Activated CD4-positive, alpha-beta T cell treated with anti-CD3 and anti-CD28 coated beads, Interleukin-2, amount 10 ng/mL, durations not matched to agents 24 days and 14 days (primary cell): ENCODE data around the gene TDP2. TPM values are rescaled to one million over a fixed set of nuclear protein-coding genes. Genes with fewer than 3 reads are reported as not detected.
"Not testable (repeated sequence)": the region's sequence is repeated elsewhere in the genome, so short reads cannot be mapped to it uniquely, and the experiment has no call there.

Experiments
- DNase-seq: peaks from one replicate; pipeline ENCODE4 v3.0.0; 2022
- H3K27ac Mint-ChIP-seq: one replicate; pipeline ENCODE4 v1.8.0; 2022; ENCODE audit warnings: mild to moderate bottlenecking, mixed read lengths
- H3K27me3 Mint-ChIP-seq: one replicate; pipeline ENCODE4 v1.8.0; 2022; ENCODE audit warnings: mixed read lengths
- H3K36me3 Mint-ChIP-seq: one replicate; pipeline ENCODE4 v1.8.0; 2022; ENCODE audit warnings: low read depth, mild to moderate bottlenecking, mixed read lengths
- H3K4me1 Mint-ChIP-seq: one replicate; pipeline ENCODE4 v1.8.0; 2021; ENCODE audit warnings: mixed read lengths
- H3K4me3 Mint-ChIP-seq: one replicate; pipeline ENCODE4 v1.8.0; 2022; ENCODE audit warnings: mild to moderate bottlenecking, moderate library complexity, mixed read lengths
- H3K9me3 Mint-ChIP-seq: one replicate; pipeline ENCODE4 v1.8.0; 2021; ENCODE audit warnings: mixed read lengths
- intact Hi-C: fragments of 100-400 bp; cut with micrococcal nuclease; formaldehyde crosslinking; loops from one replicate; pipeline ENCODE4 v1.15.1; 2023
- total RNA-seq: library from RNA; stranded (reverse); gene quantifications from 2 replicates; pipeline ENCODE4 v1.2.3, GENCODE V29; 2022

TDP2 gene
- total RNA-seq: 45.3 and 45.9 TPM in 2 replicates

GRCh38 chr6:24666641-24667377 lies at the start of gene TDP2, which contains the start of gene ACOT13:
TDP2 (minus strand) TSS chr6:24666899; CDS start chr6:24666862, 37 bp downstream.
ACOT13 (plus strand) TSS chr6:24667077; CDS start chr6:24667264, 187 bp downstream.
- peaks cover 36% of the 10 kb centered on the region for H3K4me1 Mint-ChIP-seq
- intact Hi-C loops: loop anchor here (1.0 to 5.0 kb wide), 5 partner anchors 20 to 108 kb away; partner anchors contain the start of genes GMNN and KIAA0319
- peaks cover 55% of the 10 kb centered on the region for H3K36me3 Mint-ChIP-seq
- peak within 1 kb of the TSS; percentile 98 for H3K27ac Mint-ChIP-seq
- no peaks in the 10 kb centered on the region for H3K27me3 Mint-ChIP-seq
- peak; percentile 99 for DNase-seq
- peaks cover 4% of the 10 kb centered on the region for H3K9me3 Mint-ChIP-seq
- peak within 1 kb of the TSS; percentile 90 for H3K4me3 Mint-ChIP-seq

GRCh38 chr6:24710519-24711303 lies 44.0 kb upstream of the TDP2 start:
- H3K9me3 Mint-ChIP-seq: no peaks in the 10 kb centered on the region
- peak overlapping the region; percentile 7 for H3K4me3 Mint-ChIP-seq
- intact Hi-C loops: no loop called here
- peak overlapping the region; percentile 75 for H3K27ac Mint-ChIP-seq
- no peak for DNase-seq
- no peaks in the 10 kb centered on the region for H3K27me3 Mint-ChIP-seq
- H3K36me3 Mint-ChIP-seq: peaks cover 83% of the 10 kb centered on the region
- peaks cover 48% of the 10 kb centered on the region for H3K4me1 Mint-ChIP-seq

DNA sequence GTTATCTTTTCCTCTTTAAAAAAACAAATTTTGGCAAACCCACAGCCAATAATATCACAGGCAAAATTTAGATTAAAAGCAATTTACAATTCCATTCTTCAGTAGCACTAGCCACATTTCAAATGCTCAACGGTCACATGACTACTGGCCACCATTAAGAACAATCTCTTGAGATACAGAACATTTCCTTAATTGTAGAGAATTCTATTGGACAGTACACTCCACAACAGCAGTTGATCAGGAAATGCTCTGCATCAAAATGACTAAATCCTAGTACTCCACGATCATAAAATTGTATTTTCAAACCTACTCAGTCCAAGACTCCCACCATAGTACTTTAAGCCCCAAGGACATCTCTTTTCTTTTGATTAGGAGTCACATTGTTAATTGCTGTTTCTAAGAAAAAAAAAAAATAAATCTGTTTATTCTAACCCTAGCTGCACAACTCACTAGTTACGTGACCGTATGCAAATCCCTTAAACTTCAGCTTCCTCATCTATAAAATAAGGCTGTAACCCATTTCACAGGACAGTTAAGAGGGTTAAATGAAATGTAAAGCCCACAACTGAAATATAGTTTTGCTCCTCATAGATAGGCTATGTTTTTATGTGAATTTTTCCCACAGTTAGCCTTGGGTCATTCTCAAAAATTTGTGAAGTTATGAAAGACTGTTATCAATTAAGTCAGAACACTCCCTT lies 42.5 kb upstream of the TDP2 start:
- Mint-ChIP-seq H3K27ac (peak overlapping the region; percentile 4), H3K4me1 (peaks cover 38% of the 10 kb centered on the region), H3K4me3 (no peak overlapping the region), H3K27me3 (no peaks in the 10 kb centered on the region), H3K36me3 (peaks cover 81% of the 10 kb centered on the region), H3K9me3 (no peaks in the 10 kb centered on the region)
- intact Hi-C loops: no loop called here
- DNase-seq: no peak

DNA sequence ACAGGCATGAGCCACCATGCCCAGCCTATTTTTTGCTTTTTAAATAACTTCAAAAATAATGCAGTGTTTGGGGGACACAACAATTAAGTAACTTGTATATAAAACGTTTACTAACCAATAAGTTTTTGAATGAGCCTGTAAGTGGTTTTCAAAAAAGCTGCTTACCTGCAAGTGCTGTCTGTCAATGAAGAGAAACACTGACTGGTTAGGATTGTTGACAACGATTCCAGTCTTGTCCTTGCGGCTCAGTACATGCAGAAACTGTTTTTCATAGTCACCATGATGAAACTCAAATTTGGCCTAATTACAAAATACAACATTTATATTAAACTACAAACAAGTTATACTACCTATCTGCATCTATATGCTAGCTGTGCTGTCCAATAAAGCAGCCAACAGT lies 41.9 kb upstream of the TDP2 start:
- H3K4me1 Mint-ChIP-seq: peaks cover 33% of the 10 kb centered on the region
- H3K36me3 Mint-ChIP-seq: peaks cover 81% of the 10 kb centered on the region
- intact Hi-C loops: no loop called here
- DNase-seq: no peak
- H3K27ac Mint-ChIP-seq: no peak overlapping the region
- no peaks in the 10 kb centered on the region for H3K27me3 Mint-ChIP-seq
- H3K4me3 Mint-ChIP-seq: no peak overlapping the region
- no peaks in the 10 kb centered on the region for H3K9me3 Mint-ChIP-seq

GRCh38 chr6:24704468-24704867 lies 37.8 kb upstream of the TDP2 start:
- no peak for DNase-seq
- Mint-ChIP-seq H3K27ac (no peak overlapping the region), H3K4me1 (peaks cover 20% of the 10 kb centered on the region), H3K36me3 (peaks cover 76% of the 10 kb centered on the region), H3K4me3 (no peak overlapping the region), H3K27me3 (no peaks in the 10 kb centered on the region), H3K9me3 (no peaks in the 10 kb centered on the region)
- intact Hi-C loops: loop anchor here (5.0 kb wide), 1 partner anchor 37 kb away; the partner anchor contains the start of genes ACOT13 and TDP2

GRCh38 chr6:24702720-24703282 lies 36.1 kb upstream of the TDP2 start:
- Mint-ChIP-seq H3K36me3 (peaks cover 68% of the 10 kb centered on the region), H3K9me3 (no peaks in the 10 kb centered on the region), H3K4me1 (peaks cover 17% of the 10 kb centered on the region), H3K27me3 (no peaks in the 10 kb centered on the region), H3K27ac (no peak overlapping the region), H3K4me3 (no peak overlapping the region)
- DNase-seq: no peak
- intact Hi-C loops: loop anchor here (5.0 kb wide), 1 partner anchor 36 kb away; the partner anchor contains the start of genes ACOT13 and TDP2

GRCh38 chr6:24699521-24700359 lies 33.0 kb upstream of the TDP2 start:
- Mint-ChIP-seq H3K9me3 (no peaks in the 10 kb centered on the region), H3K27ac (peak overlapping the region; percentile 71), H3K36me3 (peaks cover 42% of the 10 kb centered on the region), H3K4me1 (peaks cover 21% of the 10 kb centered on the region), H3K27me3 (no peaks in the 10 kb centered on the region), H3K4me3 (no peak overlapping the region)
- intact Hi-C loops: loop anchor here (5.0 to 10.0 kb wide), 3 partner anchors 32 to 267 kb away; partner anchors contain the start of genes ACOT13, KIAA0319 and TDP2
- no peak for DNase-seq

- no peak overlapping the region for H3K4me3 Mint-ChIP-seq
- intact Hi-C loops: loop anchor here (5.0 to 10.0 kb wide), 2 partner anchors 51 to 264 kb away; partner anchors contain the start of gene KIAA0319
- H3K4me1 Mint-ChIP-seq: peaks cover 20% of the 10 kb centered on the region
- H3K27ac Mint-ChIP-seq: peak overlapping the region; percentile 8
- peaks cover 18% of the 10 kb centered on the region for H3K36me3 Mint-ChIP-seq
- no peaks in the 10 kb centered on the region for H3K9me3 Mint-ChIP-seq
- no peak for DNase-seq
- H3K27me3 Mint-ChIP-seq: no peaks in the 10 kb centered on the region
Measured at GRCh38 chr6:24696097-24696496, 29.4 kb upstream of the TDP2 start.

- H3K27me3 Mint-ChIP-seq, H3K27ac Mint-ChIP-seq, H3K9me3 Mint-ChIP-seq, H3K4me3 Mint-ChIP-seq: not testable (repeated sequence)
- Mint-ChIP-seq H3K36me3 (peaks cover 14% of the 10 kb centered on the region), H3K4me1 (peaks cover 17% of the 10 kb centered on the region)
- intact Hi-C loops: loop anchor here (1.0 to 10.0 kb wide), 3 partner anchors 51 to 263 kb away; partner anchors contain the start of gene KIAA0319
- peak; percentile 76 for DNase-seq
Measured at GRCh38 chr6:24695635-24696034, 28.9 kb upstream of the TDP2 start.

DNA sequence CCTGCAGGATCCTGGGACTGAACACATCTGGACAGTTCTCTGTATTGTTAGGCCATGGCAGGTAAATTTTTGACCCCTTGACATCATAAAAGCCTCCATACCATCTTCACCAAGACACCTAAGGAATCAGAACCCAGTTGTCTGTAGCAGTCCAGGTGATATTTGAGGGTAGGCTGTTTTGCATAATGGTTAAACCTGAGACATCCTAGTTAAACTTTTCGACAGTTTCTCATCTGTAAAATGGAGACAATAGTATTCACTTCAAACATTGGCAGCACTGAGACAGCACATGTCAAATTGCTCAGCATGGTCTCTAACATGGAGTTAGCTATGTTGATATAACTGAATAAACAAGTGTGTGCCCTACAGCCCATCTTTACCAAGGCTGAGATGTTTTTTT lies 27.5 kb upstream of the TDP2 start:
- Mint-ChIP-seq H3K27me3 (no peaks in the 10 kb centered on the region), H3K4me3 (no peak overlapping the region), H3K4me1 (peaks cover 10% of the 10 kb centered on the region), H3K36me3 (peaks cover 7% of the 10 kb centered on the region), H3K9me3 (no peaks in the 10 kb centered on the region), H3K27ac (no peak overlapping the region)
- intact Hi-C loops: loop anchor here (10.0 kb wide), 1 partner anchor 49 kb away; the partner anchor contains the start of gene KIAA0319
- DNase-seq: no peak

DNA sequence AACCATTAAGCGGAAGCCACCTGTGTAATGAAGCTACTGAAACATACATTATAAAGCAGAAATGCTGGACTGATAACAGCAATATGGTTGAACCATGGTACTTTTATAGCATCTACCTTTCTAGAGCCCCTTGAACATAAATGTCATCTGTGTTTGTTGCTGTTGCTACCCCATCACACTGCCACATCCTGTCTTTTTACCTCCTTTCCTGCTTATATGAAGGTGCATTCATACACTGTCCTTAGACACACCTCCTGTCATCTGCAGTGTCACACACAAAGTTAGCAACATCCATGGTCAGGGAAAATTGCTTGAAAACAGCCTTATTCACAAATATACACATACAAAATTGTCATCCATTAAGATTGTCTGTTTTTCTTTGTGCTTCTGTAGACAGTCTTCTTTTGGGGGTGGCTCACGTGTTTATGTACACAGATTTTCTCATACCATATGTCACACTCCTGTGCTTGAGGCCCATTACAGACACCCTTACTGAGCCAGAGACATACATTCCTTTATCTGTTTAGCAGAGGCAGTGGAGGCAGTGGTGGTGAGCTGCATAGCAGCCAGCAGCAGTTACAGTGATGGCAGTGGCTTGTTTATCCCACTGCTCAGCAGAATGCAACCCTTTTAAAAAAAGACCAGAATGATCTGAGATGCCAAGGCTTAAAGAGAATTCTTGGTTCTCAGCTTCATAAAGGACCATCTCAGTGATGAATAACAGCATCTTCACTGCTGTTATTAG lies 26.3 kb upstream of the TDP2 start:
- Mint-ChIP-seq H3K27me3 (no peaks in the 10 kb centered on the region), H3K36me3 (peaks cover 3% of the 10 kb centered on the region), H3K4me3 (no peak overlapping the region), H3K9me3 (no peaks in the 10 kb centered on the region), H3K4me1 (peaks cover 10% of the 10 kb centered on the region), H3K27ac (no peak overlapping the region)
- intact Hi-C loops: loop anchor here (10.0 kb wide), 1 partner anchor 48 kb away; the partner anchor contains the start of gene KIAA0319
- no peak for DNase-seq

DNA sequence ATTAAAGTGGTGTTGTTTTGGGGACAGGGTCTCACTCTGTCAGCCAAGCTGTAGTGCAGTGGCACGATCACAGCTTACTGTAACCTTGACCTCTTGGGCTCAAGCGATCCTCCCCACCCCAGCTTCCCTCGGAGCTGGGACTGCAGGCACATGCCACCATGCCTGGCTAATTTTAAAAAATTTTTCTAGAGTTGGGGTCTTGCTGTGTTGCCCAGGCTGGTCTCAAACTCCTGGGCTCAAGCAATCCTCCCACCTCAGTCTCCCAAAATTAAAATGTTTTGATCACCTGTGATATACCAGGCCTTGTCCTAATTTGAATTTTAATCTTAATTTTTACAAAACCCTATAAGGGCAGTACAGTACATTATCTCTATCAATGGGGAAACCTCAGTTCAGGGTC lies 25.7 kb upstream of the TDP2 start:
- H3K9me3 Mint-ChIP-seq: no peaks in the 10 kb centered on the region
- no peak overlapping the region for H3K27ac Mint-ChIP-seq
- H3K4me3 Mint-ChIP-seq: no peak overlapping the region
- intact Hi-C loops: loop anchor here (10.0 kb wide), 1 partner anchor 48 kb away; the partner anchor contains the start of gene KIAA0319
- DNase-seq: no peak
- H3K36me3 Mint-ChIP-seq: peaks cover under 1% of the 10 kb centered on the region
- H3K27me3 Mint-ChIP-seq: no peaks in the 10 kb centered on the region
- peaks cover 10% of the 10 kb centered on the region for H3K4me1 Mint-ChIP-seq
